ENCODE results near the gene C1QTNF12. TPM values are rescaled to one million over a fixed set of nuclear protein-coding genes. Genes with fewer than 3 reads are reported as not detected.

Gene C1QTNF12
- total RNA-seq, 2 experiments from 2014 or later: 1.8 to 6.1 TPM

GRCh38 chr1:1222575-1223225, 23.8 kb downstream of the C1QTNF12 start:
- no TSS peak for BruUV-seq (replicated peaks)
- no peak for DNase-seq (ENCODE audit: low spot score)
- no peaks in the 10 kb centered on the region for H3K4me1 ChIP-seq (ENCODE audit: insufficient read depth, low read length, poor library complexity, severe bottlenecking)
- TF ChIP-seq EZH2phosphoT487 (IDR thresholded peaks at IDR 0.05; ENCODE audit: borderline replicate concordance, low read depth, low read length): no peak
- no peak for TF ChIP-seq CTCF (conservative IDR thresholded peaks at IDR 0.05; ENCODE audit: low read length)
- H3K27ac ChIP-seq (ENCODE audit: low read depth, low read length, poor library complexity, severe bottlenecking): no peak overlapping the region
- ChIA-PET CTCF (ENCODE audit: unreplicated experiment) (no interaction called here), POLR2A (no interaction called here)
- no peaks in the 10 kb centered on the region for H4K20me1 ChIP-seq (ENCODE audit: insufficient read depth, low read length)
- H3K79me2 ChIP-seq (ENCODE audit: insufficient read depth, low read depth, low read length): no peaks in the 10 kb centered on the region
- peaks cover 82% of the 10 kb centered on the region for H3K36me3 ChIP-seq (ENCODE audit: insufficient read depth, low read length)
- no peak overlapping the region for H3K4me3 ChIP-seq (ENCODE audit: low read depth, low read length, poor library complexity, severe bottlenecking)
- H3K9me3 ChIP-seq (ENCODE audit: low read length): no peaks in the 10 kb centered on the region
- intact Hi-C loops (cut with micrococcal nuclease; ENCODE audit: unreplicated experiment): no loop called here
- H3K4me2 ChIP-seq (ENCODE audit: low read length): no peak overlapping the region
- H3K9me2 ChIP-seq (ENCODE audit: insufficient read depth, low read length): no peaks in the 10 kb centered on the region
- no peak overlapping the region for H2AFZ ChIP-seq (ENCODE audit: low read length)

DNA sequence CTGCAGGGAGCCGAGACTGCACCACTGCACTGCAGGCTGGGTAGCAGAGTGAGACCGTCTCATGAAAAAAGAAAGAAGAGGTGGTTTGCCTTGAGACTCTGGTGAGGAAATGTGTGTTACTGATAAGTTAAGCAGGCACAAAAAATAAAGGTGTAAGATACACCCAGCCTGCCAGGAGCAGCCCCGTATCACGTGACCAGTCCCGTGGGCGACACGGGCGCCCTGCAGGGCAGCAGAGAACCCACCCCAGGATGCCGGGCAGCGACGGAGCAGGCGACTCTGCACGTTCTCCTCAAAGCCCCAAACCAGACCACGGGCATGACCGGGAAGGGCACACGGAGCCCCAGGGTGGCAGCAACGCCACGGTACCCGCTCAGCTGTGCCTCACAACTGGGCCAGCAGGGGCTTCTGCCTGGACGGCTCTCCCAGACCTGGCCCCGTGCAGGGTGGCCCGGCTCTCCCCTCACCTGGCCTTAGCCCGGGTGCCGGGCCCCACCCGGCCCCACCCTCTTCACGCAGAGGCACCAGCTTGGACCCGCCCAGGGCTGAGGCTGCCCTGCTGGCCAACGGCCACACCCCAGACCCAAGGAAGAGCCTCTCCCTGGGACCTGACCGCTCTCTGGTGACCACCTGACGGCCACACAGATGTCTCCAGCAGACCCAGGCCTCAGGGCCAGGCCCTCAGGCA, 24.5 kb downstream of the C1QTNF12 start:
- ChIA-PET POLR2A (no interaction called here), CTCF (ENCODE audit: unreplicated experiment) (no interaction called here)
- intact Hi-C loops (cut with micrococcal nuclease; ENCODE audit: unreplicated experiment): no loop called here
- no peaks in the 10 kb centered on the region for H3K79me2 ChIP-seq (ENCODE audit: insufficient read depth, low read depth, low read length)
- H3K4me1 ChIP-seq (ENCODE audit: insufficient read depth, low read length, poor library complexity, severe bottlenecking): no peaks in the 10 kb centered on the region
- no peak overlapping the region for H3K27ac ChIP-seq (ENCODE audit: low read depth, low read length, poor library complexity, severe bottlenecking)
- no peak overlapping the region for H3K4me3 ChIP-seq (ENCODE audit: low read depth, low read length, poor library complexity, severe bottlenecking)
- no peaks in the 10 kb centered on the region for H3K9me3 ChIP-seq (ENCODE audit: low read length)
- no peak for DNase-seq (ENCODE audit: low spot score)
- no peak overlapping the region for H2AFZ ChIP-seq (ENCODE audit: low read length)
- H4K20me1 ChIP-seq (ENCODE audit: insufficient read depth, low read length): no peaks in the 10 kb centered on the region
- no peak overlapping the region for H3K4me2 ChIP-seq (ENCODE audit: low read length)
- BruUV-seq (replicated peaks): no TSS peak
- peaks cover 83% of the 10 kb centered on the region for H3K36me3 ChIP-seq (ENCODE audit: insufficient read depth, low read length)
- TF ChIP-seq CTCF (conservative IDR thresholded peaks at IDR 0.05; ENCODE audit: low read length) (no peak), EZH2phosphoT487 (IDR thresholded peaks at IDR 0.05; ENCODE audit: borderline replicate concordance, low read depth, low read length) (no peak)
- H3K9me2 ChIP-seq (ENCODE audit: insufficient read depth, low read length): no peaks in the 10 kb centered on the region

DNA sequence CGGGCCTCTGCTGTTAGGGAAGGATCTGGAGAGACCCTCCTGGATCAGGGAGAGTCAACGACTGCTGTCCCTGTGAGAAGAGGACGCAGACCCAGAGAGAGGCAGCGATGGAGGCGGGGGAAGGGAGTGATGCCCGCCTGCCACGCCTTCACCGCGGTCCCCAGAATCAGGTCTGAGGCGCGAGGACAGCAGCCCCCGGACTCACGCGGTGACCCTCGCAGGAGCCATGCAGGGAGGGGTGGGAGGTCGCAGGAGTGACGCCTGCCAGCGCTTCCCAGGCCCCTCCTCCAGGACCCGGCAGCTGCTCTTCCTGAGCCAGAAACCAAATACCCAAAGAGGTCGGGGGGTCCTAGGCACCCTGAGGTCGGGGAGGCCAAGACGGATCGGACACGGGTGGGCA, 26.3 kb downstream of the C1QTNF12 start:
- H3K27ac ChIP-seq (ENCODE audit: low read depth, low read length, poor library complexity, severe bottlenecking): no peak overlapping the region
- intact Hi-C loops (cut with micrococcal nuclease; ENCODE audit: unreplicated experiment): no loop called here
- H3K9me3 ChIP-seq (ENCODE audit: low read length): no peaks in the 10 kb centered on the region
- no TSS peak for BruUV-seq (replicated peaks)
- H3K9me2 ChIP-seq (ENCODE audit: insufficient read depth, low read length): no peaks in the 10 kb centered on the region
- H3K4me2 ChIP-seq (ENCODE audit: low read length): no peak overlapping the region
- H4K20me1 ChIP-seq (ENCODE audit: insufficient read depth, low read length): no peaks in the 10 kb centered on the region
- no peak overlapping the region for H2AFZ ChIP-seq (ENCODE audit: low read length)
- TF ChIP-seq EZH2phosphoT487 (IDR thresholded peaks at IDR 0.05; ENCODE audit: borderline replicate concordance, low read depth, low read length): no peak
- TF ChIP-seq CTCF (conservative IDR thresholded peaks at IDR 0.05; ENCODE audit: low read length): no peak
- H3K4me3 ChIP-seq (ENCODE audit: low read depth, low read length, poor library complexity, severe bottlenecking): no peak overlapping the region
- CTCF ChIA-PET (ENCODE audit: unreplicated experiment): no interaction called here
- POLR2A ChIA-PET: interaction anchor here (0.7 kb wide), 1 partner anchor 91 kb away, joined by 3 read pairs; no protein-coding TSS in a partner anchor
- DNase-seq (ENCODE audit: low spot score): no peak
- no peaks in the 10 kb centered on the region for H3K4me1 ChIP-seq (ENCODE audit: insufficient read depth, low read length, poor library complexity, severe bottlenecking)
- no peaks in the 10 kb centered on the region for H3K79me2 ChIP-seq (ENCODE audit: insufficient read depth, low read depth, low read length)
- H3K36me3 ChIP-seq (ENCODE audit: insufficient read depth, low read length): peaks cover 73% of the 10 kb centered on the region

Measured in OCI-LY7 (cell line).